Kidney (tissue), 14 donors: ENCODE results near the gene FBXO24. TPM values are rescaled to one million over a fixed set of nuclear protein-coding genes. Genes with fewer than 3 reads are reported as not detected.

Experiments used
- DNase-seq, 5 donors: peaks; one replicate each; pipeline ENCODE4 v3.0.0-alpha.2; 2013 to 2020
- FAIRE-seq: peaks from 2 replicates; lab custom pipeline; 2012; peaks lifted over from hg19 to GRCh38; lab: Jason Lieb, UNC
- H3K27ac ChIP-seq, 2 donors: one replicate each; pipeline ENCODE4 v1.7.0; 2013; ENCODE audit warnings: low read depth in 2 of 2, low read length in 2 of 2, inconsistent platforms in 1 of 2
- H3K27me3 ChIP-seq: one replicate; pipeline ENCODE4 v1.7.1; 2013; ENCODE audit warnings: low read length, inconsistent platforms; ENCODE audit not compliant: control insufficient read depth, insufficient read depth
- H3K36me3 ChIP-seq, 3 donors: one replicate each; pipeline versions ENCODE4 v1.7.0 to v1.7.1; 2013; ENCODE audit warnings: low read length in 3 of 3, control low read depth in 1 of 3, inconsistent platforms in 1 of 3; ENCODE audit not compliant: insufficient read depth in 3 of 3, control insufficient read depth in 2 of 3
- H3K4me1 ChIP-seq, 3 donors: one replicate each; pipeline versions ENCODE4 v1.7.0 to v1.7.1; 2013; ENCODE audit warnings: low read length in 3 of 3, inconsistent platforms in 1 of 3, low read depth in 1 of 3; ENCODE audit not compliant: control insufficient read depth in 2 of 3, insufficient read depth in 2 of 3
- H3K4me3 ChIP-seq, 3 donors: one replicate each; pipeline versions ENCODE4 v1.7.0 to v1.8.1; 2013; ENCODE audit warnings: low read length in 3 of 3, control low read depth in 1 of 3, inconsistent platforms in 1 of 3
- H3K9ac ChIP-seq, 3 donors: one replicate each; pipeline versions ENCODE4 v1.7.0 to v1.7.1; 2013; ENCODE audit warnings: low read length in 3 of 3, control low read depth in 1 of 3, inconsistent platforms in 1 of 3
- H3K9me3 ChIP-seq, 3 donors: one replicate each; pipeline versions ENCODE4 v1.7.0 to v1.7.1; 2013; ENCODE audit warnings: low read length in 3 of 3, control low read depth in 1 of 3, inconsistent platforms in 1 of 3; ENCODE audit not compliant: control insufficient read depth in 2 of 3, insufficient read depth in 1 of 3
- intact Hi-C: fragments of 100-400 bp; cut with DNase I; formaldehyde crosslinking; loops from one replicate; pipeline ENCODE4 v1.11.1; 2022
- polyA plus RNA-seq: library from polyadenylated mRNA; stranded (reverse); fragments of 350-450 nt; fragmentation: Illumina TruSeq; extraction: RNeasy Lipid Tissue Mini Kit (QIAGEN cat#74804); gene quantifications from one replicate; pipeline ENCODE4 v1.2.3, GENCODE V29; 2014; ENCODE audit warnings: low read depth, low replicate concordance; ENCODE audit not compliant: insufficient read depth
- total RNA-seq: library from RNA; stranded (reverse); fragmentation: NEBNext Ultra II Directional; extraction: Animal tissue kit (Norgen Biotek cat#: 25700); gene quantifications from one replicate; pipeline ENCODE4 v1.2.1, GENCODE V29; 2021
- TF ChIP-seq, protein P1 (sequence below): IDR thresholded peaks from 3 replicates; pipeline ENCODE4 v1.5.1; 2012; ENCODE audit warnings: mild to moderate bottlenecking, moderate library complexity, borderline replicate concordance; ENCODE audit not compliant: insufficient read depth; ENCODE audit errors: extremely low read depth
- donor health status: control.
- donor health status: control.
- donor health status: control.
- donor health status: control.
- donor health status: control.
- donor health status: DM: yes; HTN: yes; CAD: no.
- donor health status: Normal renal cell carcinoma (clear cell type).

FBXO24 gene
- total and polyA plus RNA-seq, 2 donors from 2014 or later = 0.60 to 0.95 TPM

DNA sequence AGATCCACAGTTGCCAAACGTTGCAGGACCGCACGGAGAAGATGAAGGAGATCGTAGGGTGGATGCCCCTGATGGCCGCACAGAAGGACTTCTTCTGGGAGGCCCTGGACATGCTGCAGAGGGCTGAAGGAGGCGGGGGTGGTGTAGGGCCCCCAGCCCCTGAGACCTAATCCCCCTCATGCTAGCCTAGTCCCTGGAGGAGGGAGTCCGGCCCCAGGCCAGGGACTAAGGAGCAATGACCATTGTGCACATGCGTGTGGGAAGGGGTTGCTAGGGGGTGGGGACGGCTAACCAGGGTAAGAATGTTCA, 14.6 kb downstream of the FBXO24 start:
- intact Hi-C loops = no loop called here
- TF ChIP-seq, protein P1, sequence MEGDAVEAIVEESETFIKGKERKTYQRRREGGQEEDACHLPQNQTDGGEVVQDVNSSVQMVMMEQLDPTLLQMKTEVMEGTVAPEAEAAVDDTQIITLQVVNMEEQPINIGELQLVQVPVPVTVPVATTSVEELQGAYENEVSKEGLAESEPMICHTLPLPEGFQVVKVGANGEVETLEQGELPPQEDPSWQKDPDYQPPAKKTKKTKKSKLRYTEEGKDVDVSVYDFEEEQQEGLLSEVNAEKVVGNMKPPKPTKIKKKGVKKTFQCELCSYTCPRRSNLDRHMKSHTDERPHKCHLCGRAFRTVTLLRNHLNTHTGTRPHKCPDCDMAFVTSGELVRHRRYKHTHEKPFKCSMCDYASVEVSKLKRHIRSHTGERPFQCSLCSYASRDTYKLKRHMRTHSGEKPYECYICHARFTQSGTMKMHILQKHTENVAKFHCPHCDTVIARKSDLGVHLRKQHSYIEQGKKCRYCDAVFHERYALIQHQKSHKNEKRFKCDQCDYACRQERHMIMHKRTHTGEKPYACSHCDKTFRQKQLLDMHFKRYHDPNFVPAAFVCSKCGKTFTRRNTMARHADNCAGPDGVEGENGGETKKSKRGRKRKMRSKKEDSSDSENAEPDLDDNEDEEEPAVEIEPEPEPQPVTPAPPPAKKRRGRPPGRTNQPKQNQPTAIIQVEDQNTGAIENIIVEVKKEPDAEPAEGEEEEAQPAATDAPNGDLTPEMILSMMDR = no peak
- Histone ChIP-seq H3K27ac (no peak overlapping the region), H3K36me3 (no peaks in the 10 kb centered on the region), H3K9me3 (no peaks in the 10 kb centered on the region), H3K4me3 (no peak overlapping the region), H3K27me3 (no peaks in the 10 kb centered on the region), H3K9ac (no peak overlapping the region), H3K4me1 (peaks cover 0 to 7% (median 0%) of the 10 kb centered on the region in 3 donors)
- DNase-seq (no peak), FAIRE-seq (no peak)

- Histone ChIP-seq H3K27me3 (no peaks in the 10 kb centered on the region), H3K9me3 (no peaks in the 10 kb centered on the region), H3K4me3 (peak overlapping the region in 1 of 3 donors; percentile 51), H3K9ac (peak overlapping the region in 1 of 3 donors; percentile 26), H3K4me1 (peaks cover 0 to 7% (median 0%) of the 10 kb centered on the region in 3 donors), H3K36me3 (no peaks in the 10 kb centered on the region), H3K27ac (peak overlapping the region; percentile 22 to 62)
- DNase-seq (peak; percentile 83 to 94 (median 89)), FAIRE-seq (no peak)
- TF ChIP-seq, protein P1 = no peak
- intact Hi-C loops = no loop called here
These were observed 17.0 kb downstream of the FBXO24 start for GRCh38 chr7:100602889-100603725.

GRCh38 chr7:100603726-100604027, 17.5 kb downstream of the FBXO24 start:
- Histone ChIP-seq H3K9ac (peak overlapping the region in 1 of 3 donors; percentile 26), H3K9me3 (no peaks in the 10 kb centered on the region), H3K36me3 (no peaks in the 10 kb centered on the region), H3K27ac (peak overlapping the region; percentile 22 to 62), H3K27me3 (no peaks in the 10 kb centered on the region), H3K4me1 (peaks cover 0 to 7% (median 0%) of the 10 kb centered on the region in 3 donors), H3K4me3 (peak overlapping the region; percentile 51 to 56 (median 52))
- FAIRE-seq (no peak), DNase-seq (peak in 1 of 5 donors; percentile 57)
- TF ChIP-seq, protein P1 = no peak
- intact Hi-C loops = no loop called here
